COR-L47 (cell line): ENCODE results near the gene PRSS1.
"Not testable (repeated sequence)": the region's sequence is repeated elsewhere in the genome, so short reads cannot be mapped to it uniquely, and the experiment has no call there.

Source experiments
- DNase-seq: peaks from one replicate; lab custom pipeline; 2025; lab: John Stamatoyannopoulos, UW

Gene PRSS1

GRCh38 chr7:142748410-142748809 lies 862 bp upstream of the PRSS1 start:
- DNase-seq, result not testable (repeated sequence)

- no peak for DNase-seq
Measured at GRCh38 chr7:142750321-142750938, 1.2 kb downstream of the PRSS1 start.

- not testable (repeated sequence) for DNase-seq
Measured at GRCh38 chr7:142751526-142752175, 2.4 kb downstream of the PRSS1 start.

GRCh38 chr7:142752376-142753225 lies 3.3 kb downstream of the PRSS1 start:
- no peak for DNase-seq

- no peak for DNase-seq
Measured at GRCh38 chr7:142753366-142753765, 4.1 kb downstream of the PRSS1 start.

- not testable (repeated sequence) for DNase-seq
Measured at GRCh38 chr7:142753925-142754491, 4.7 kb downstream of the PRSS1 start.

- no peak for DNase-seq
Measured at GRCh38 chr7:142754681-142755575, 5.7 kb downstream of the PRSS1 start.

- not testable (repeated sequence) for DNase-seq
Measured at GRCh38 chr7:142758312-142758711, 9.0 kb downstream of the PRSS1 start.

- DNase-seq, result no peak
Measured at GRCh38 chr7:142759433-142759832, 10.2 kb downstream of the PRSS1 start.

GRCh38 chr7:142760071-142760642 lies 10.9 kb downstream of the PRSS1 start:
- DNase-seq, result no peak

- not testable (repeated sequence) for DNase-seq
Measured at GRCh38 chr7:142761606-142762005, 12.3 kb downstream of the PRSS1 start.

GRCh38 chr7:142762104-142762503 lies 12.8 kb downstream of the PRSS1 start:
- DNase-seq, result no peak

GRCh38 chr7:142767451-142767850 lies 18.2 kb downstream of the PRSS1 start:
- DNase-seq, result no peak

GRCh38 chr7:142767861-142768260 lies 18.6 kb downstream of the PRSS1 start:
- DNase-seq, result no peak

GRCh38 chr7:142768885-142769284 lies 19.6 kb downstream of the PRSS1 start:
- DNase-seq, result not testable (repeated sequence)

- no peak for DNase-seq
Measured at GRCh38 chr7:142770661-142771352, 21.5 kb downstream of the PRSS1 start, which contains the start of gene PRSS2. TSS of gene PRSS2 (plus strand) at chr7:142770970. CDS start at chr7:142770983, 13 bp downstream.

GRCh38 chr7:142771353-142771723 lies 22.1 kb downstream of the PRSS1 start:
- peak; percentile 93 for DNase-seq

- no peak for DNase-seq
Measured at GRCh38 chr7:142772051-142772450, 22.8 kb downstream of the PRSS1 start.

- DNase-seq, result no peak
Measured at GRCh38 chr7:142772673-142773072, 23.4 kb downstream of the PRSS1 start.

- no peak for DNase-seq
Measured at GRCh38 chr7:142773230-142773629, 24.0 kb downstream of the PRSS1 start.
